Memory B cell (primary cell): Measurements from ENCODE around the gene UBR3.

Experiments
- ATAC-seq: fragments of 150-1000 bp; cut with Tn5 transposase; 2 replicates; pipeline ENCODE4 v1.10.0; 2021; ENCODE audit warnings: low read depth, mild to moderate bottlenecking, moderate library complexity
- DNase-seq, 2 donors: peaks; one replicate each; pipeline ENCODE4 v3.0.0; 2022; ENCODE audit warnings: low spot score in 2 of 2
- H3K27ac Mint-ChIP-seq: one replicate; pipeline ENCODE4 v1.8.0; 2022; ENCODE audit warnings: mild to moderate bottlenecking, moderate library complexity, mixed read lengths
- H3K27me3 Mint-ChIP-seq: one replicate; pipeline ENCODE4 v1.8.0; 2022; ENCODE audit warnings: mixed read lengths
- H3K36me3 Mint-ChIP-seq: one replicate; pipeline ENCODE4 v1.8.0; 2022; ENCODE audit warnings: mild to moderate bottlenecking, mixed read lengths
- H3K4me1 Mint-ChIP-seq: one replicate; pipeline ENCODE4 v1.8.0; 2022; ENCODE audit warnings: mixed read lengths
- H3K4me3 Mint-ChIP-seq: one replicate; pipeline ENCODE4 v1.8.0; 2022; ENCODE audit warnings: mild to moderate bottlenecking, moderate library complexity, mixed read lengths
- H3K9me3 Mint-ChIP-seq: one replicate; pipeline ENCODE4 v1.8.0; 2022; ENCODE audit warnings: mixed read lengths

The UBR3 gene

GRCh38 chr2:170024721-170025120 lies 197.5 kb downstream of the UBR3 start:
- no peaks in the 10 kb centered on the region for H3K27me3 Mint-ChIP-seq
- H3K4me1 Mint-ChIP-seq, result no peaks in the 10 kb centered on the region
- no peak overlapping the region for H3K27ac Mint-ChIP-seq
- ATAC-seq (no peak), DNase-seq (no peak)
- H3K9me3 Mint-ChIP-seq, result no peaks in the 10 kb centered on the region
- peaks cover 16% of the 10 kb centered on the region for H3K36me3 Mint-ChIP-seq
- H3K4me3 Mint-ChIP-seq, result no peak overlapping the region

GRCh38 chr2:170025223-170025622 lies 198.0 kb downstream of the UBR3 start:
- Mint-ChIP-seq H3K4me3 (no peak overlapping the region), H3K4me1 (no peaks in the 10 kb centered on the region), H3K27ac (no peak overlapping the region), H3K9me3 (no peaks in the 10 kb centered on the region), H3K36me3 (peaks cover 18% of the 10 kb centered on the region), H3K27me3 (no peaks in the 10 kb centered on the region)
- DNase-seq, result no peak
- no peak for ATAC-seq

GRCh38 chr2:170026361-170026760 lies 199.1 kb downstream of the UBR3 start:
- Mint-ChIP-seq H3K4me1 (no peaks in the 10 kb centered on the region), H3K9me3 (peaks cover 3% of the 10 kb centered on the region), H3K27me3 (no peaks in the 10 kb centered on the region), H3K36me3 (peaks cover 25% of the 10 kb centered on the region), H3K4me3 (no peak overlapping the region), H3K27ac (no peak overlapping the region)
- no peak for ATAC-seq
- DNase-seq, result no peak

DNA sequence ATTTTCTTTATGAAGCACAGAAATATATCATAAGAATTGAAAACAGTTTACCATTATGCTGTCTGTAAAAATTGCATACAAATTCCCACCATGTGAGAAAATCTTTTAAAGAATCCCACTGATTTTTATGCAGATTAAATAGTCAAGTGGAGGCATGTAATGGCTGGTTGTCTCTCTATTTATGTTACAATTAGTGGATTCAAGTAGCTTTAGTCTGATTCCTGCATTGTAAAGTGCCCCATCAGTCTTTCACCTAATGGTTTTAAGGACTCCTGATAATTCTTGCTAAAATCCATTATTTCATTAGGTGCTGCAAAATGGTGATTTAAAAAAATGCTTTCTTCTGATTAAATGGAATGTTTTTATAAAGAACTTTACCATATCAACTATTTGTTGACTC lies 202.3 kb downstream of the UBR3 start:
- no peaks in the 10 kb centered on the region for H3K4me1 Mint-ChIP-seq
- no peak overlapping the region for H3K4me3 Mint-ChIP-seq
- no peak for DNase-seq

GRCh38 chr2:170030040-170030439 lies 202.8 kb downstream of the UBR3 start:
- Mint-ChIP-seq H3K27ac (no peak overlapping the region), H3K27me3 (no peaks in the 10 kb centered on the region), H3K4me3 (no peak overlapping the region), H3K4me1 (no peaks in the 10 kb centered on the region), H3K36me3 (peaks cover 28% of the 10 kb centered on the region), H3K9me3 (peaks cover 3% of the 10 kb centered on the region)
- DNase-seq (no peak), ATAC-seq (no peak)

More for the DNA sequence above, 202.3 kb downstream of the UBR3 start:
- Mint-ChIP-seq H3K27ac (no peak overlapping the region), H3K9me3 (peaks cover 3% of the 10 kb centered on the region), H3K27me3 (no peaks in the 10 kb centered on the region), H3K36me3 (peaks cover 28% of the 10 kb centered on the region)
- no peak for ATAC-seq

DNA sequence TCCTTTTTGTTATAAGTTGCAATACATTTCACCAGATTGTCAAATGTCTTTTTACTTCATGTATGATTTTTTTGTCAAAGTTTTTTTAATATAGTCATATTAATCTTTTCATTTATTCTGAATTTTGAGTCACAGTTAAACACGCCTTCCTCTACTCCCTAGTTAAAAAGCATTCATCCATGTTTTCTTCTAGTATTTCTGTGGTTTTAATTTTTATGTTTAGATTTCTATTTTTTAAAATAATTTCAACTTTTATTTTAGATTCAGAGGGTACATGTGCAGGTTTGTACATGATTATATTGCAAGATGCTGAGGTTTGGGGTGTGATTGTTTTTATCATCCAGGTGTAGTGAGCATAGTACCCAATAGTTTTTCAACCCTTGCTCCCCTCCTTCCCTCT lies 204.0 kb downstream of the UBR3 start:
- H3K27ac Mint-ChIP-seq, result no peak overlapping the region
- no peaks in the 10 kb centered on the region for H3K27me3 Mint-ChIP-seq
- H3K4me1 Mint-ChIP-seq, result no peaks in the 10 kb centered on the region
- no peak overlapping the region for H3K4me3 Mint-ChIP-seq
- H3K36me3 Mint-ChIP-seq, result peaks cover 31% of the 10 kb centered on the region
- peaks cover 3% of the 10 kb centered on the region for H3K9me3 Mint-ChIP-seq
- DNase-seq (no peak), ATAC-seq (no peak)

- DNase-seq (no peak), ATAC-seq (no peak)
- Mint-ChIP-seq H3K36me3 (peaks cover 38% of the 10 kb centered on the region), H3K9me3 (peaks cover 3% of the 10 kb centered on the region), H3K27ac (no peak overlapping the region), H3K4me1 (no peaks in the 10 kb centered on the region), H3K4me3 (no peak overlapping the region), H3K27me3 (no peaks in the 10 kb centered on the region)
Observed at GRCh38 chr2:170034596-170034995, 207.3 kb downstream of the UBR3 start.

DNA sequence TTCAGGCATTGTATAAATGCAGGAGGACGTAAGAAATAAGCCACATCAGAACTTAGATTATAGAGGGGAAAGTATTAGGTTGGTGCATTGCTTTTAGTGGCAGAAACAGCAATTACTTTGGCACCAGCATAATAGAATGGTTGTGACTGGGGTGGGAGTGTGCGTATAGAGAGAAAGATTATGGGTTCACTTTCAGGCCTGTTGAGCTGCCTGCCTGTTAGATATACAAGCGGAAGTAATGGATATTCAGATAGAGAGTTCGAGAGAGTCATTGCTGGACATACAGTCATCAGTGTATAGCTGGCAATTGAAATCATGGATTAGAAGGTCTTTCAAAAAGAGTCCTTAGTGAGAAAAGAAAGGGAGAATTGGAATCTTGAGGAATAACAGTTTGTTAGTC lies 211.5 kb downstream of the UBR3 start:
- no peak overlapping the region for H3K4me3 Mint-ChIP-seq
- H3K9me3 Mint-ChIP-seq, result no peaks in the 10 kb centered on the region
- H3K36me3 Mint-ChIP-seq, result peaks cover 29% of the 10 kb centered on the region
- DNase-seq, result no peak
- no peaks in the 10 kb centered on the region for H3K4me1 Mint-ChIP-seq
- H3K27ac Mint-ChIP-seq, result no peak overlapping the region
- no peak for ATAC-seq
- no peaks in the 10 kb centered on the region for H3K27me3 Mint-ChIP-seq

GRCh38 chr2:170039401-170040172 lies 212.3 kb downstream of the UBR3 start:
- Mint-ChIP-seq H3K4me3 (no peak overlapping the region), H3K36me3 (peaks cover 27% of the 10 kb centered on the region), H3K27ac (no peak overlapping the region), H3K27me3 (no peaks in the 10 kb centered on the region), H3K9me3 (no peaks in the 10 kb centered on the region), H3K4me1 (no peaks in the 10 kb centered on the region)
- ATAC-seq (no peak), DNase-seq (no peak)

GRCh38 chr2:170044751-170045478 lies 217.7 kb downstream of the UBR3 start:
- DNase-seq (no peak), ATAC-seq (no peak)
- H3K27me3 Mint-ChIP-seq, result no peaks in the 10 kb centered on the region
- H3K4me1 Mint-ChIP-seq, result no peaks in the 10 kb centered on the region
- peaks cover 1% of the 10 kb centered on the region for H3K9me3 Mint-ChIP-seq
- peaks cover 31% of the 10 kb centered on the region for H3K36me3 Mint-ChIP-seq
- no peak overlapping the region for H3K4me3 Mint-ChIP-seq
- H3K27ac Mint-ChIP-seq, result no peak overlapping the region

DNA sequence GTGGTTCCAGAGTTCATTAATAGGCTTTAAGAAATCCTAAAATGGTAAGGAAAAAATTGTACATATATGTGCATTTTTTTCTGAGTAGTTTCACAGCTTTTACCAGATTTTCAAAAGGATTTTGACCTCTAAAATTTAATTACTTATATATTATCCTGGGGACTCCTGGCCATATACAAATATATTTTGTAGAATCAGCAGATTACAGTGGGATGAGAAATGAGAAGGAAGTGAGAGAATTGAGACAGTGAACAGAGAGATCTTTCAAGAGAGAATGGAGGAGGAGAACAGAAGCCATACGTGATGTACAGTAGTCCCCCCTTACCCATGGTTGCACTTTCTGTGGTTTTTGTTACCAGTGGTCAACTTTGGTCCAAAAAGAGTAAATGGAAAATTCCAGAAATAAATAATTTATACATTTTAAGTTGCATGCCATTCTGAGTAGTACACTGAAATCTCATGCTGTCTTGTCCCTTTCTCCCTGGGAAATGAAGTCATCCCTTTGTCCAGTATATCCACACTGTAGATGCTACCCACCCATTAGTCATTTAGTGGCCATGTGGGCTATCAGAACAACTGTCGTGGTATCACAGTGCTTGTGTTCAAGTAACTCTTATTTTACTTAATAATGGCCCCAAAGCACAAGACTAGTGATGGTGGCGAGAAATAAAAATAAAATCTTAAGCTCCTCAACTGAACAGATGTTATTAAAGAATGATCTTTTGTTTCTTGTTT lies 220.2 kb downstream of the UBR3 start:
- Mint-ChIP-seq H3K27me3 (no peaks in the 10 kb centered on the region), H3K4me3 (no peak overlapping the region), H3K4me1 (no peaks in the 10 kb centered on the region), H3K27ac (no peak overlapping the region), H3K9me3 (peaks cover 1% of the 10 kb centered on the region), H3K36me3 (peaks cover 38% of the 10 kb centered on the region)
- no peak for ATAC-seq
- no peak for DNase-seq

DNA sequence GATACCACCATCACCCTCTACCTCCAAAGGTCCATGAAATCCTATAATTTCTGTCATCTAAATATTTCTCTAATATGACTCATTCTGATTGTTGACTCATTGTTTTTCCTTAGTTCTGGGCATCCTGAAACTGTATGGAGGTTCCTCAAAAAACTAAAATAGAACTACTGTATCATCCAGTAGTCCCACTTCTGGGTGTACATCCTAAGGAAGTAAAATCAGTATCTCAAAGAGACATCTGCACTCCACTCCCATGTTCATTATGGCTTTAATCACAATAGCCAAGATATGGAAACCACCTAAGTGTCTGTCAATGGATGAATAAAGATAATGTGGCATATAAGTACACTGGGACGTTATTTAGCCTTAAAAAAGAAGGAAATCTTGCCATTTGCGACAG lies 224.9 kb downstream of the UBR3 start:
- no peak for ATAC-seq
- peaks cover 32% of the 10 kb centered on the region for H3K36me3 Mint-ChIP-seq
- DNase-seq, result no peak
- no peaks in the 10 kb centered on the region for H3K27me3 Mint-ChIP-seq
- no peak overlapping the region for H3K4me3 Mint-ChIP-seq
- H3K9me3 Mint-ChIP-seq, result no peaks in the 10 kb centered on the region
- H3K27ac Mint-ChIP-seq, result no peak overlapping the region
- H3K4me1 Mint-ChIP-seq, result no peaks in the 10 kb centered on the region

- peaks cover 31% of the 10 kb centered on the region for H3K36me3 Mint-ChIP-seq
- no peaks in the 10 kb centered on the region for H3K9me3 Mint-ChIP-seq
- no peak overlapping the region for H3K4me3 Mint-ChIP-seq
- DNase-seq, result no peak
- no peak overlapping the region for H3K27ac Mint-ChIP-seq
- no peaks in the 10 kb centered on the region for H3K27me3 Mint-ChIP-seq
- ATAC-seq, result no peak
- peaks cover 3% of the 10 kb centered on the region for H3K4me1 Mint-ChIP-seq
Observed at GRCh38 chr2:170054997-170055396, 227.7 kb downstream of the UBR3 start.

GRCh38 chr2:170056900-170057299 lies 229.6 kb downstream of the UBR3 start:
- Mint-ChIP-seq H3K9me3 (no peaks in the 10 kb centered on the region), H3K27ac (no peak overlapping the region), H3K36me3 (peaks cover 23% of the 10 kb centered on the region), H3K27me3 (no peaks in the 10 kb centered on the region), H3K4me3 (no peak overlapping the region), H3K4me1 (peaks cover 3% of the 10 kb centered on the region)
- ATAC-seq, result no peak
- DNase-seq, result no peak
